Neural crest cell (in vitro differentiated cells): ENCODE measurements around the gene SORCS3. TPM values are rescaled to one million over a fixed set of nuclear protein-coding genes. Genes with fewer than 3 reads are reported as not detected.

ENCODE experiments used
- DNase-seq: peaks from one replicate; pipeline ENCODE4 v3.0.0; 2021; ENCODE audit warnings: low read depth, mixed read lengths, low spot score
- H3K27ac Mint-ChIP-seq: one replicate; pipeline ENCODE4 v1.8.0; 2021; ENCODE audit warnings: mild to moderate bottlenecking, mixed read lengths; ENCODE audit not compliant: unreplicated experiment
- H3K27me3 Mint-ChIP-seq: 2 replicates; pipeline ENCODE4 v1.8.0; 2021; ENCODE audit warnings: low read depth, mild to moderate bottlenecking, mixed read lengths
- H3K36me3 Mint-ChIP-seq: 2 replicates; pipeline ENCODE4 v1.8.0; 2021; ENCODE audit warnings: low read depth, mild to moderate bottlenecking, mixed read lengths
- H3K4me1 Mint-ChIP-seq: 2 replicates; pipeline ENCODE4 v1.8.0; 2021; ENCODE audit warnings: mixed read lengths
- H3K4me3 Mint-ChIP-seq: one replicate; pipeline ENCODE4 v1.8.0; 2021; ENCODE audit warnings: mild to moderate bottlenecking, mixed read lengths
- H3K9me3 Mint-ChIP-seq: 2 replicates; pipeline ENCODE4 v1.8.0; 2021; ENCODE audit warnings: mixed read lengths
- CTCF ChIP-seq: fragments of 200-600 bp; sonication (generic); conservative IDR thresholded peaks from 2 replicates; pipeline ENCODE4 v1.5.0; 2021; ENCODE audit warnings: antibody characterized with exemption, mild to moderate bottlenecking
- total RNA-seq: library from RNA; stranded (reverse); gene quantifications from 2 replicates; pipeline ENCODE4 v1.2.1, GENCODE V29; 2021

Gene SORCS3
- total RNA-seq, 1 donor from 2014 or later, result 3.3 TPM

DNA sequence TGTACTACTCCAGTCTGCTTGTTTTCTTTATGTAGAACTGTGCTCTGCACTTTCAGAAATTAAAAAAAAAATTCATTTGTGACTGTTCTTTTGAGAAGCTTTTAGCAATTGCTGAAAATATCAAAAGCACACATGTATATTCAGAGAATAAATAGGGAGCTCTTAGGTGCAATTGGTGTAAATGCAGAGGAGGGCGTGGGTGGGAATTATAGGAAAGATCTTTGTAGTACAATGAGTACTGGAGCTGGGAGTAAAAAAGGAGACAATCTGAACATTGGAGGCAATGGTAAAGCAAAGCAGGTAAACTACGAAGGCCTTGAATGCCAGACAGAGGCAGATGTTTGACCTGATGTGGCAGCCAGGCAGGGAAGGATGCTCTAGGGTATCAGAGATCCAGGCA lies 267.5 kb downstream of the SORCS3 start:
- Mint-ChIP-seq H3K4me1 (peaks cover 28% of the 10 kb centered on the region), H3K9me3 (peaks cover 3% of the 10 kb centered on the region), H3K27ac (no peak overlapping the region), H3K36me3 (no peaks in the 10 kb centered on the region), H3K27me3 (peaks cover 81% of the 10 kb centered on the region), H3K4me3 (no peak overlapping the region)
- TF ChIP-seq CTCF, result no peak
- DNase-seq, result no peak

- Mint-ChIP-seq H3K27me3 (peaks cover 80% of the 10 kb centered on the region), H3K4me1 (peaks cover 24% of the 10 kb centered on the region), H3K9me3 (peaks cover 3% of the 10 kb centered on the region), H3K36me3 (no peaks in the 10 kb centered on the region), H3K4me3 (no peak overlapping the region), H3K27ac (no peak overlapping the region)
- DNase-seq, result no peak
- no peak for TF ChIP-seq CTCF
These were observed 269.6 kb downstream of the SORCS3 start for GRCh38 chr10:104910712-104911111.

DNA sequence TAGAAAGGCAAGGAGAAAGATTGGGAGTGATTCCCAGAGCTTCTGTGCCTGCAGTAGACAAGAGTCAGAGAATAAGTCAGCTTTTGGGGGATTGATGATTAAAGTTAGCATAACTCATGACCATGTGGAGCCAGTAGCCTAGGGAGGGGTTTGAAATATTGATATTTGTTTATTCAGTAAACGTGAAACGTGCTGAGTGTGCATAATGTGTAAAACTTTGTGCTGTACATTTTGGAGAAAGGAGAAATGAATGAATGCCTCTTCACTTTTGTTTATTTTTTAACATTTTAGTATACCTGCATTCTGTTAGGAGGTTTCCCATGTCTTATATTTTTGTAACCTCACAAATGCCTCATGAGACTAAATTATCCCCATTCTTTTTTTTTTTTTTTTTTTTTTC lies 272.3 kb downstream of the SORCS3 start:
- no peak for TF ChIP-seq CTCF
- peaks cover 3% of the 10 kb centered on the region for H3K9me3 Mint-ChIP-seq
- no peak overlapping the region for H3K4me3 Mint-ChIP-seq
- peaks cover 68% of the 10 kb centered on the region for H3K27me3 Mint-ChIP-seq
- no peak for DNase-seq
- peaks cover 8% of the 10 kb centered on the region for H3K4me1 Mint-ChIP-seq
- H3K36me3 Mint-ChIP-seq, result no peaks in the 10 kb centered on the region
- H3K27ac Mint-ChIP-seq, result no peak overlapping the region

GRCh38 chr10:104920476-104920875 lies 279.4 kb downstream of the SORCS3 start:
- DNase-seq, result no peak
- H3K9me3 Mint-ChIP-seq, result no peaks in the 10 kb centered on the region
- no peaks in the 10 kb centered on the region for H3K4me1 Mint-ChIP-seq
- H3K27ac Mint-ChIP-seq, result no peak overlapping the region
- H3K27me3 Mint-ChIP-seq, result peaks cover 36% of the 10 kb centered on the region
- H3K4me3 Mint-ChIP-seq, result no peak overlapping the region
- TF ChIP-seq CTCF, result no peak
- no peaks in the 10 kb centered on the region for H3K36me3 Mint-ChIP-seq

GRCh38 chr10:104921763-104922162 lies 280.7 kb downstream of the SORCS3 start:
- Mint-ChIP-seq H3K36me3 (no peaks in the 10 kb centered on the region), H3K9me3 (no peaks in the 10 kb centered on the region), H3K4me1 (no peaks in the 10 kb centered on the region), H3K4me3 (no peak overlapping the region), H3K27me3 (peaks cover 30% of the 10 kb centered on the region), H3K27ac (no peak overlapping the region)
- no peak for DNase-seq
- no peak for TF ChIP-seq CTCF

GRCh38 chr10:104922810-104923209 lies 281.7 kb downstream of the SORCS3 start:
- TF ChIP-seq CTCF, result no peak
- Mint-ChIP-seq H3K27ac (no peak overlapping the region), H3K9me3 (no peaks in the 10 kb centered on the region), H3K4me3 (no peak overlapping the region), H3K27me3 (peaks cover 28% of the 10 kb centered on the region), H3K4me1 (no peaks in the 10 kb centered on the region), H3K36me3 (no peaks in the 10 kb centered on the region)
- no peak for DNase-seq
